OCI-LY7 (cell line): Measurements from ENCODE around the gene MRTFB. TPM values are rescaled to one million over a fixed set of nuclear protein-coding genes. Genes with fewer than 3 reads are reported as not detected.

Experiments used
- BruUV-seq: library from RNA; stranded (reverse); fragments of 400-500 nt; replicated peaks from 2 replicates; lab custom pipeline; 2021; lab: Mats Ljungman, UMichigan
- CTCF ChIA-PET: fragments of 300-600 bp; sonication (Branson Sonifier 250); formaldehyde crosslinking; loops from one replicate; lab custom pipeline; 2022; ENCODE audit warnings: antibody characterized with exemption; ENCODE audit not compliant: unreplicated experiment; lab: Charles Lee
- POLR2A ChIA-PET: fragments of 300-600 bp; sonication (Branson Sonifier 250); formaldehyde crosslinking; loops from one replicate; lab custom pipeline; 2022; ENCODE audit warnings: antibody characterized with exemption; lab: Charles Lee
- DNase-seq: peaks from one replicate; pipeline ENCODE4 v3.0.0-alpha.2; 2015; ENCODE audit warnings: low spot score
- H2AFZ ChIP-seq: fragments of 200-600 bp; sonication (generic), shearing (Covaris generic); 2 replicates; pipeline ENCODE4 v1.6.1; 2014; ENCODE audit warnings: mild to moderate bottlenecking, antibody characterized with exemption, low read length, moderate library complexity
- H3K27ac ChIP-seq: fragments of 200-600 bp; sonication (generic); 2 replicates; pipeline ENCODE4 v1.5.1; 2014; ENCODE audit warnings: mixed run types, low read depth, mild to moderate bottlenecking, moderate library complexity, low read length, inconsistent platforms; ENCODE audit not compliant: poor library complexity, severe bottlenecking
- H3K36me3 ChIP-seq: fragments of 200-600 bp; sonication (generic); 2 replicates; pipeline ENCODE4 v1.6.1; 2014; ENCODE audit warnings: mild to moderate bottlenecking, antibody characterized with exemption, low read length, moderate library complexity, mixed read lengths; ENCODE audit not compliant: insufficient read depth
- H3K4me1 ChIP-seq: fragments of 200-600 bp; sonication (generic); 2 replicates; pipeline ENCODE4 v1.5.1; 2014; ENCODE audit warnings: mild to moderate bottlenecking, low read length; ENCODE audit not compliant: insufficient read depth, poor library complexity, severe bottlenecking
- H3K4me2 ChIP-seq: fragments of 200-600 bp; sonication (generic); 2 replicates; pipeline ENCODE4 v1.6.1; 2014; ENCODE audit warnings: mild to moderate bottlenecking, low read length
- H3K4me3 ChIP-seq: fragments of 200-600 bp; sonication (generic); 2 replicates; pipeline ENCODE4 v1.5.1; 2014; ENCODE audit warnings: mild to moderate bottlenecking, low read depth, low read length; ENCODE audit not compliant: poor library complexity, severe bottlenecking
- H3K79me2 ChIP-seq: fragments of 200-600 bp; sonication (generic); 2 replicates; pipeline ENCODE4 v1.6.1; 2016; ENCODE audit warnings: low read depth, mild to moderate bottlenecking, low read length, moderate library complexity, mixed read lengths; ENCODE audit not compliant: insufficient read depth
- H3K9me2 ChIP-seq: fragments of 200-600 bp; sonication (generic); 2 replicates; pipeline ENCODE4 v1.6.1; 2016; ENCODE audit warnings: mild to moderate bottlenecking, low read length, mixed read lengths; ENCODE audit not compliant: insufficient read depth
- H3K9me3 ChIP-seq: fragments of 200-600 bp; sonication (generic); 2 replicates; pipeline ENCODE4 v1.6.1; 2014; ENCODE audit warnings: mild to moderate bottlenecking, mixed run types, low read length, mixed read lengths
- H4K20me1 ChIP-seq: fragments of 200-600 bp; sonication (generic); 2 replicates; pipeline ENCODE4 v1.6.1; 2014; ENCODE audit warnings: mild to moderate bottlenecking, antibody characterized with exemption, low read length, moderate library complexity, mixed read lengths; ENCODE audit not compliant: insufficient read depth
- CTCF ChIP-seq: fragments of 200-600 bp; sonication (generic); conservative IDR thresholded peaks from 2 replicates; pipeline ENCODE4 v1.5.1; 2014; ENCODE audit warnings: mild to moderate bottlenecking, antibody characterized with exemption, low read length, moderate library complexity, mixed read lengths
- EZH2phosphoT487 ChIP-seq: fragments of 200-600 bp; sonication (generic); IDR thresholded peaks from 2 replicates; pipeline ENCODE4 v1.6.1; 2018; ENCODE audit warnings: low read depth, borderline replicate concordance, mild to moderate bottlenecking, mixed run types, antibody characterized with exemption, low read length, moderate library complexity, mixed read lengths
- intact Hi-C: fragments of 100-400 bp; cut with micrococcal nuclease; formaldehyde crosslinking; loops from one replicate; pipeline ENCODE4 v1.10.0; 2022; ENCODE audit not compliant: unreplicated experiment
- total RNA-seq, 2 experiments: library from RNA; depleted of rRNA in 1 of 2; stranded (reverse); fragments of >200 nt in 1 of 2; shearing (Covaris generic) in 1 of 2; gene quantifications; 2 replicates each; pipeline ENCODE4 v1.2.3, GENCODE V29; 2014 to 2022

The MRTFB gene
- total RNA-seq, 2 experiments from 2014 or later = 8.5 to 21.4 TPM

- Histone ChIP-seq H3K9me3 (no peaks in the 10 kb centered on the region), H3K4me3 (no peak overlapping the region), H4K20me1 (no peaks in the 10 kb centered on the region), H3K27ac (no peak overlapping the region), H3K79me2 (no peaks in the 10 kb centered on the region), H3K4me2 (no peak overlapping the region), H2AFZ (no peak overlapping the region), H3K36me3 (peaks cover 8% of the 10 kb centered on the region; the same call in 1 of the 2 replicates), H3K4me1 (no peaks in the 10 kb centered on the region), H3K9me2 (no peaks in the 10 kb centered on the region)
- no peak for DNase-seq
- POLR2A ChIA-PET = no interaction called here
- no TSS peak for BruUV-seq
- intact Hi-C loops = no loop called here
- CTCF ChIA-PET = no interaction called here
- no peak for TF ChIP-seq CTCF
These were observed 6.8 kb downstream of the MRTFB start for GRCh38 chr16:14077918-14078317.

GRCh38 chr16:14086477-14086876, 15.4 kb downstream of the MRTFB start:
- no peak for DNase-seq
- no peak for TF ChIP-seq EZH2phosphoT487
- TF ChIP-seq CTCF = no peak
- H4K20me1 ChIP-seq = no peaks in the 10 kb centered on the region
- POLR2A ChIA-PET = interaction anchor here (1.3 kb wide), 1 partner anchor 10 kb away, joined by 4 read pairs; no protein-coding TSS in a partner anchor
- CTCF ChIA-PET = no interaction called here
- peaks cover 10% of the 10 kb centered on the region; the same call in 1 of the 2 replicates for H3K36me3 ChIP-seq
- no peak overlapping the region for H3K4me2 ChIP-seq
- H3K4me1 ChIP-seq = no peaks in the 10 kb centered on the region
- no peak overlapping the region for H3K4me3 ChIP-seq
- BruUV-seq = no TSS peak
- H3K9me3 ChIP-seq = no peaks in the 10 kb centered on the region
- H2AFZ ChIP-seq = no peak overlapping the region
- H3K9me2 ChIP-seq = no peaks in the 10 kb centered on the region
- no peak overlapping the region for H3K27ac ChIP-seq
- H3K79me2 ChIP-seq = no peaks in the 10 kb centered on the region
- intact Hi-C loops = no loop called here

- CTCF ChIA-PET = no interaction called here
- BruUV-seq = no TSS peak
- H3K4me1 ChIP-seq = no peaks in the 10 kb centered on the region
These were observed 16.1 kb downstream of the MRTFB start for GRCh38 chr16:14087181-14087580.

More at GRCh38 chr16:14087181-14087580, 16.1 kb downstream of the MRTFB start:
- H3K27ac ChIP-seq = no peak overlapping the region
- H2AFZ ChIP-seq = no peak overlapping the region
- POLR2A ChIA-PET = interaction anchor here (1.3 kb wide), 1 partner anchor 9 kb away, joined by 4 read pairs; no protein-coding TSS in a partner anchor
- no peak for DNase-seq
- peaks cover 6% of the 10 kb centered on the region; the same call in 1 of the 2 replicates for H3K36me3 ChIP-seq
- no peak overlapping the region for H3K4me2 ChIP-seq
- H3K79me2 ChIP-seq = no peaks in the 10 kb centered on the region
- TF ChIP-seq EZH2phosphoT487 = no peak
- TF ChIP-seq CTCF = no peak
- intact Hi-C loops = no loop called here
- H3K4me3 ChIP-seq = no peak overlapping the region
- no peaks in the 10 kb centered on the region for H3K9me3 ChIP-seq
- no peaks in the 10 kb centered on the region for H4K20me1 ChIP-seq
- H3K9me2 ChIP-seq = no peaks in the 10 kb centered on the region
